Chondrocyte (in vitro differentiated cells): ENCODE data around the gene SLC35D2. TPM values are rescaled to one million over a fixed set of nuclear protein-coding genes. Genes with fewer than 3 reads are reported as not detected.

Experiments
- DNase-seq: peaks from one replicate; pipeline ENCODE4 v3.0.0; 2021; ENCODE audit warnings: mixed read lengths, low spot score
- H3K27ac Mint-ChIP-seq: one replicate; pipeline ENCODE4 v1.8.0; 2021; ENCODE audit warnings: mild to moderate bottlenecking, moderate library complexity, mixed read lengths; ENCODE audit not compliant: unreplicated experiment
- H3K27me3 Mint-ChIP-seq: 2 replicates; pipeline ENCODE4 v1.8.0; 2021; ENCODE audit warnings: low read depth, mixed read lengths
- H3K36me3 Mint-ChIP-seq: 2 replicates; pipeline ENCODE4 v1.8.0; 2021; ENCODE audit warnings: low read depth, mixed read lengths
- H3K4me1 Mint-ChIP-seq: 2 replicates; pipeline ENCODE4 v1.8.0; 2021; ENCODE audit warnings: low read depth, mild to moderate bottlenecking, mixed read lengths
- H3K4me3 Mint-ChIP-seq: one replicate; pipeline ENCODE4 v1.8.0; 2021; ENCODE audit warnings: mild to moderate bottlenecking, moderate library complexity, mixed read lengths; ENCODE audit not compliant: unreplicated experiment
- H3K9me3 Mint-ChIP-seq: 2 replicates; pipeline ENCODE4 v1.8.0; 2021; ENCODE audit warnings: low read depth, mixed read lengths
- CTCF ChIP-seq: fragments of 200-600 bp; sonication (generic); IDR thresholded peaks from 2 replicates; pipeline ENCODE4 v1.5.0; 2021; ENCODE audit warnings: antibody characterized with exemption, mild to moderate bottlenecking, moderate library complexity
- long read RNA-seq: library from polyadenylated mRNA; stranded (forward); transcript quantifications from one replicate; pipeline ENCODE4 v2.0.0, GENCODE V29; 2021
- total RNA-seq: library from RNA; stranded (reverse); gene quantifications from 3 replicates; pipeline ENCODE4 v1.2.1, GENCODE V29; 2021

SLC35D2 gene
- 10.3 to 14.2 TPM (median 13.0 TPM) in 3 replicates for total RNA-seq
- long read RNA-seq, transcript SLC35D2-201 (12 exons, 1,626 nt) = major isoform, 19 of 26 reads
- long read RNA-seq, partial matches to known transcripts = 2 of 26 reads
- long read RNA-seq, other reads (novel, unspliced or antisense) = 4 of 26 reads

GRCh38 chr9:96383165-96383942, at the start of gene SLC35D2:
Gene SLC35D2 (minus strand): TSS chr9:96383711. CDS start chr9:96383634, 77 bp downstream.
- H3K9me3 Mint-ChIP-seq = no peaks in the 10 kb centered on the region
- H3K4me3 Mint-ChIP-seq = peak within 1 kb of the TSS; percentile 76
- H3K36me3 Mint-ChIP-seq = peaks cover 4% of the 10 kb centered on the region
- H3K27ac Mint-ChIP-seq = peak within 1 kb of the TSS; percentile 64
- H3K4me1 Mint-ChIP-seq = peaks cover 38% of the 10 kb centered on the region
- no peak for DNase-seq
- peak; percentile 16 for TF ChIP-seq CTCF
- no peaks in the 10 kb centered on the region for H3K27me3 Mint-ChIP-seq

GRCh38 chr9:96430377-96430776, 46.9 kb upstream of the SLC35D2 start:
- Mint-ChIP-seq H3K9me3 (peaks cover 3% of the 10 kb centered on the region), H3K27me3 (no peaks in the 10 kb centered on the region), H3K4me3 (no peak overlapping the region), H3K27ac (no peak overlapping the region), H3K4me1 (peaks cover 3% of the 10 kb centered on the region), H3K36me3 (peaks cover 2% of the 10 kb centered on the region)
- no peak for DNase-seq
- no peak for TF ChIP-seq CTCF

GRCh38 chr9:96429732-96430131, 46.2 kb upstream of the SLC35D2 start:
- H3K4me1 Mint-ChIP-seq = peaks cover 3% of the 10 kb centered on the region
- DNase-seq = no peak
- no peak overlapping the region for H3K27ac Mint-ChIP-seq
- peaks cover 2% of the 10 kb centered on the region for H3K36me3 Mint-ChIP-seq
- H3K9me3 Mint-ChIP-seq = no peaks in the 10 kb centered on the region
- H3K4me3 Mint-ChIP-seq = no peak overlapping the region
- TF ChIP-seq CTCF = no peak
- no peaks in the 10 kb centered on the region for H3K27me3 Mint-ChIP-seq

GRCh38 chr9:96425500-96426169, 42.1 kb upstream of the SLC35D2 start:
- no peaks in the 10 kb centered on the region for H3K9me3 Mint-ChIP-seq
- DNase-seq = no peak

More at GRCh38 chr9:96425500-96426169, 42.1 kb upstream of the SLC35D2 start:
- TF ChIP-seq CTCF = no peak
- Mint-ChIP-seq H3K27ac (no peak overlapping the region), H3K27me3 (no peaks in the 10 kb centered on the region), H3K4me1 (peaks cover 11% of the 10 kb centered on the region), H3K36me3 (no peaks in the 10 kb centered on the region), H3K4me3 (no peak overlapping the region)
